Measurements from ENCODE around the gene GLI1.
"Not testable (repeated sequence)": the region's sequence is repeated elsewhere in the genome, so short reads cannot be mapped to it uniquely, and the experiment has no call there.

GLI1 gene

DNA sequence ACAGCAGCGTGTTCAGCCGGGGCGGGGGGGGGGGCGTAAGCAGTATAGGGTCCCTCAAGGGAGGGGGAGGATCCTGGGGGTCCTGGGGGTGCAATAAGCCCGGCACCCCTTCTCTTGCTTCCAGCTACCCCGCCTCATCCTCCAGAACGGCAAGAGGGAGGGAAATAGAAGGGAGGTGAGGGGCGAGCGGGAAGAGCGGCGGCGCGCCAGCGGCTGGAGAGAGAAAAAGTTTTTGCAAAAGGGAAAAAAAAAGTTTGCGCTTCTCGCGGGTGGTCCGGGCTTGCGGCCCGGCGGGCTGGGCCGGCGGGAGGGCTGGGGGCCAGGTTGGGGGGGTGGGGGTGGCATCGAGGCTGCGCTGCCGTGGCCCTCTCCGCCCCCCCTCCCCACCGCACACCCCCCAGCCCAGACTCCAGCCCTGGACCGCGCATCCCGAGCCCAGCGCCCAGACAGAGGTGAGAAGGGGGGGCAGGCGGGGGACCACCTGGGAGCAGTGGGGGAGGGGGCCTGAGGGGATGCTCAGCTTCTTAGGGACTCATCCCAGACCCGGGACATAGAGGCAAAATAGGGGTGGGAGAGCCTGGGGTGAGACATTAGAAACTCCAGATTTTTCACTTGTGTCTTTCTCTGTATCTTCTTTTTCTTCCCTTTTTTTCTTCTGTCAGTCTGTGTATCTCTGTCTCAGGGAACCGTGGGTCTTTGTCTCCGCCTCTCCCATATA lies at the start of gene GLI1:
Gene GLI1 (plus strand): TSS at position 36 of the 718 bp plus-strand sequence. CDS start 3,907 bp downstream, outside the sequence.
- DNase-seq: no peak

DNA sequence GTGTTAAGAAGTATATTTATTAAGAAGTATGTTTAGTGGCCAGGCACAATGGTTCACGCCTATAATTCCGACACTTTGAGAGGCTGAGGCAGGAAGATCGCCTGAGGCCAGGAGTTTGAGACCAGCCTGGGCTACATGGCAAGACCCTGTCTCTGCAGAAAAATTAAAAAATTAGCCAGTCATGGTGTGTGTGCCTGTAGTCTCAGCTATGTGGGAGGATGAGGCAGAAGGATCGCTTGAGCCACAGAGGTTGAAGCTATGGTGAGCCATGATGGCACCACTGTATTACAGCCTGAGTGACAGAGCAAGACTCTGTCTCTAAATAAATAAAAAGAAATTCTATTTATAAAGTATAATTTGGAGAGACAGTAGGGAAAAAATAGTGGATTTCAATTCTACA lies 49.1 kb upstream of the GLI1 start:
- DNase-seq: no peak

GRCh38 chr12:57414160-57414559 lies 45.4 kb upstream of the GLI1 start:
- not testable (repeated sequence) for DNase-seq

- DNase-seq: no peak
These were observed 44.5 kb upstream of the GLI1 start for GRCh38 chr12:57415088-57415487.

DNA sequence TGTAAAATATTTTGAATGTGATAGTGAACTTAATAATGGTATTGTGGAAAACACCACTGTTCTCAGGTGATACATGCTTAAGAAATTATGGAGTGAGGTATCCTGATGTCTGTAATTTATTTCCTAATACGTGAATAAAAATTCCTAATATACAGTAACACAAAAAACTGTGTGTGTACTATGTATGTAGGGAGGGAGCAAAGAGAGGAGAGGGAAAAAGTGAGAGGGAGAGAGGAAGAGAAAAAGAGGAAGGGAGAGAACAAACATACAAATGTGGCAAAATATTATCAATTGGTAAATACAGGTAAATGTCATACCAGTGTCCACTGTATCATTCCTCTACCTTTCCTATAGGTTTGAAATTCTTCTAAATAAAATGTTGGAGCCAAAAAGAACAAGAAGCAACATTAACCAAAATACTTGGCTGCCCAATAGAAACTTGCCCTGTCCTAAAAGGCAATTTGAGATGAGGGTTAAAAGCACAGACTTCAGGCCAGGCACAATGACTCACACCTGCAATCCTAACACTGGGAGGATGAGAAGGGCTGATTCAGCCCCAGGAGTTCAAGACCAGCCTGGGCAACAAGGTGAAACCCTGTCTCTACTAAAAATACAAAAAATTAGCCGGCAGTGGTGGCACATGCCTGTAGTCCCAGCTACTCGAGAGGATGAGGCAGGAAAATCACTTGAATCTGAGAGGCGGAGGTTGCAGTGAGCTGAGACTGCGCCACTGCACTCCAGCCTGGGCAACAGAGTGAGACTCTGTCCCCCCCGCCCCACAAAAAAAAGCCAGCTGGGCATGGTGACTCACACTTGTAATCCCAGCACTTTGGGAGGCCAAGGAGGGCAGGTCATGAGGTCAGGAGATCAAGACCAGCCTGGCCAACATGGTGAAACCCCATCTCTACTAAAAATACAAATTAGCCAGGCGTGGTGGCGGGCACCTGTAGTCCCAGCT lies 43.3 kb upstream of the GLI1 start:
- DNase-seq: no peak

DNA sequence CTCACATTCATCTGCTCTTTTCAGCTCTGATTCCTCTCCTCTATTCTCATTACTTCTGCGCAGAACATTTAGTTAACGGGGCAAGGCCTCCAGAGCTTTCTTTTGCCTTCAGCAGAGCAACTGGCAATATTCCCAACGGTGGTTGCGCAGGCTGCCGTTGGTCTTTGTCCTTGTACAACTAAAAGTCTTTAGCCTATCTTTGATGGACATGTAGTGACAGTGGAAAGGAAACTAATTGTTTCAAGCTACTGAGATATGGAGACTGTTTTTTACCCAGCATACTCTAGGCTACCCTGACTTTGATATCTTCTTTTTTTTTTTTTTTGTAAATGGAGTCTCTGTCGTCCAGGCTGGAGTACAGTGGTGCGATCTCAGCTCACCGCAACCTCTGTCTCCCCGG lies 41.3 kb upstream of the GLI1 start:
- DNase-seq: no peak

DNA sequence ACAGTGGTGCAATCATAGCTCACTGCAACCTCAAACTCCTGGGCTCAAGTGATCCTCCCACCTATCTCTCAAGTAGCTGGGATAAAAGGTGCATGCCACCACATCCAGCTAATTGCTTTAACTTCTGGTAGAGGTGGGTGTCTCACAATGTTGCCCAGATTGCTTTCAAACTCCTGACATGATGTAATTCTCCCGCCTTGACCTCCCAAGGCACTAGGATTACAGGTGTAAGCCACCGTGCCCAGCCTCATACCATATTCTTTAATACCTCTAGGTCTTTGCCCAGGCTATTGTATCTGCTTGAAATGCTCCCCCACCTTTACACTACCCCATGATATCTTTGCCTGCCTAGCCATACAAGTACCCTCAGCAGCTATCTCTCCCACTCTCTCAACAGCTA lies 40.1 kb upstream of the GLI1 start:
- DNase-seq: no peak

- DNase-seq: no peak
These were observed 39.1 kb upstream of the GLI1 start for GRCh38 chr12:57420482-57420881.

DNA sequence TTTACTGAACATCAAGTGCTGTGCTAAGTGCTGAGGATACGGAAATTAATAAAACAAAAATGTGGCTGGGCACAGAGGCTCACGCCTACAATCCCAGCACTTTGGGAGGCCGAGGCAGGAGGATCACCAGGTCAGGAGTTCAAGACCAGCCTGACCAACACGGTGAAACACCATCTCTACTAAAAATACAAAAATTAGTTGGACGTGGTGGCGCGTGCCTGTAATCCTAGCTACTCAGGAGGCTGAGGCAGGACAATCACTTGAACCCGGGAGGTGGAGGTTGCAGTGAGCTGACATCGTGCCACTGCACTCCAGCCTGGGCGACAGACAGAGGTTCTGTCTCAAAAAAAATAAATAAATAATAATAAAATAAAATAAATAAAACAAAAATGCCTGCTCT lies 32.6 kb upstream of the GLI1 start:
- not testable (repeated sequence) for DNase-seq

DNA sequence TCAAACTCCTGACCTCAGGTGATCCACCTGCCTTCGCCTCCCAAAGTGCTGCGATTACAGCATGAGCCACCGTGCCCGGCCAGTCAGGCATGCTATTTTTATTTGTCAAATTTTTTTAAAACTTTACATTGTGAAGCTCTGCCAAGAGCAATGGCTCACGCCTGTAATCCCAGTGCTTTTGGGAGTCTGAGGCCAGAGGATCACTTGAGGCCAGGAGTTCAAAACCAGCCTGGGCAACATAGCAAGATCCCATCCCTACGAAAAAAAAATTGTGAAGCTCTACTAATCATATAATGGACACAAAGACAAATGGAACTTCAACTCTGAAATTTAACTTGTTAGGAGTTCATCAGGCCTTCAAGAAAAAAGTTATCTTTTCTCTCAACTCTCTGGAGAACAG lies 30.6 kb upstream of the GLI1 start:
- no peak for DNase-seq

DNA sequence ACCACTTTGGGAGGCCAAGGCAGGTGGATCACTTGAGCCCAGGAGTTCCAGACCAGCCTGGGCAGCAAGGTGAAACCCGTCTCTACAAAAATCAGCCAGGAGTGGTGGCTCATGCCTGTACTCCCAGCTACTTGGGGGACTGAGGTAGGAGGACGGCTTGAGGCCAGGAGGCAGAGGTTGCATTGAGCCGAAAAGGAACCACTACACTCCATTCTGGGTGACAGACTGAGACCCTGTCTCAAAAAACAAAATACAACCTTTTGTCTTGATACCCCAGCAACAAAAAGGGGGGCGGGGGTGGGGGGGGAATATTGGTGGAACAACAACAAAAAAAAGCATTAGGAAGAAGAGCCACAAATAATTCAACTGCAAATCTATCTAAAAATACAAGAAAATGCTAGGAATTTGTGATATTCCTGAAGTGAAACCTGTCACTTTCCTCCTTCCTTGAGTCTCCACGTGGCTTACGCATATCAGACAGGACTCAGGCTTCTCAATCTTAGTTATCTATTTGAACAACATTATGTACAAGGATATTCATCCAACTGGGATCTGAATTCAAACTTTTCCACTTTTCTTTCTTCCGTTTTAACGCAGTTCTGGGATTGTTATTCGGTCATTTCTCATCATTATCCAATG lies 30.0 kb upstream of the GLI1 start:
- no peak for DNase-seq

GRCh38 chr12:57430112-57430930 lies 29.3 kb upstream of the GLI1 start:
- DNase-seq: peak; percentile 48

GRCh38 chr12:57430931-57431566 lies 28.5 kb upstream of the GLI1 start, which contains the start of gene R3HDM2:
TSS of gene R3HDM2 (minus strand) at chr12:57431043. CDS start at chr12:57310428, 120,615 bp downstream.
- DNase-seq: peak; percentile 87

GRCh38 chr12:57431654-57432188 lies 27.9 kb upstream of the GLI1 start:
- no peak for DNase-seq

- DNase-seq: no peak
These were observed 26.2 kb upstream of the GLI1 start for GRCh38 chr12:57433370-57433769.

DNA sequence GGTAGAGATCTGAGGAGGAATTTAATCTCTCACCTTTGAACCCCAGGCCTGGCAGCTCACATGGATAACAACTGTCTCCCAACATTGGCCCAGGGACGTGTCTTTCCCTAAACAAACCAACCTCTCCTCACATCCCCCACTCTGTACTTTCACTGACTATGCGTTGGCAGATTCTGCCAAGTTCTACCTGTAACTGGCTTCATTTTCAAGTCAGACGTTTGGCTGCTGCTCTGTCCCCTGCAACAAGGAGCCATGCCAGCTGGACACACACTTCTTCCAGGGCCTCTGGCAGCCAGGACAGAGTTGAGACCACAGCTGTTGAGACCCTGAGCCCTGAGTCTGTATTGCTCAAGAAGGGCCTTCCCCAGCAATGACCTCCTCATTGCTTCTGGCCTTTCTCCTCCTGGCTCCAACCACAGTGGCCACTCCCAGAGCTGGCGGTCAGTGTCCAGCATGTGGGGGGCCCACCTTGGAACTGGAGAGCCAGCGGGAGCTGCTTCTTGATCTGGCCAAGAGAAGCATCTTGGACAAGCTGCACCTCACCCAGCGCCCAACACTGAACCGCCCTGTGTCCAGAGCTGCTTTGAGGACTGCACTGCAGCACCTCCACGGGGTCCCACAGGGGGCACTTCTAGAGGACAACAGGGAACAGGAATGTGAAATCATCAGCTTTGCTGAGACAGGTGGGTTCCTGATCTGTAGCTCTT lies 24.9 kb upstream of the GLI1 start, which contains the start of gene INHBC:
Gene INHBC (plus strand): TSS at position 268 of the 707 bp plus-strand sequence. CDS start 103 bp downstream, at position 371.
- DNase-seq: no peak

DNA sequence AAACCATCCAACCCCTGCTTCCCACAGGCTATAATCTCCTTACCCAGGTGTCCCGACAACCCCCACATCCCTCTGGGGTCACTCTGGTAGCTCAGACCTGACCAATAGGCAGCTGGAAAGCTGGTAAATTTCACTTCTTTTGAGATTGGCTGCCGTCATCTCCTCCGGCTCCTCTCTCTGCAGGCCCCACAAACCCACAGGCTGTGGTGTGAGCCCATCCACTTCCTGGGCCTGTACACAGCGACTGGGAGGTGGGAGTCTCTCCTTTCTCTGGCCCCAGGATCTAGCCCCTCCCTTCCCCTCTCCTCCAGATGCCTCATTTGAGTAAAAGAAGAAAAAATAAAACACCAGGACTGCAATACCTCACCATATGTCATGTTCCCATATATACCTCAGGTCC lies 24.3 kb upstream of the GLI1 start:
- no peak for DNase-seq

- DNase-seq: no peak
These were observed 21.2 kb upstream of the GLI1 start for GRCh38 chr12:57438400-57438799.

DNA sequence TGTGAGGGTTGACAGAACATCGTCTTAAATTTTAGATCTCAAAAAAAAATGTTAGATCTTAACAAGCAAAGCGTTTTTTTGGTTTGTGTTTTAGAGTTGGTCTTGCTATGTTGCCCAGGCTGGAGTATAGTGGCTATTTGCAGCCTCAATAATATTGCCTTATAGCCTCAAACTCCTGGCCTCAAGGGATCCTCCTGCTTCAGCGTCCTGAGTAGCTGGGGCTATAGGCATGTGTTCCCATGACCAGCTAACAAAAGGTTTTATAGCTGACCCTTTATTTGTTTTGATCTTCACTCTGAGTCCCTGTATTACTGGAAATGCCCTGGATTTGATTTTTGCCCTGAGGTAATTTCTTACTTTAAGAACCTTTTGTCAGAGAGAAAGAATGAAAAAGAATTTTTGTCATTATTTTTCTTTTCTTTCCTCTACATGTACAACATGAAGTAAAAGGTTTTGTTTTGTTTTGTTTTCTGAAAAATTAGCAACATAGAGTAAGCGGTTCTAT lies 19.8 kb upstream of the GLI1 start:
- no peak for DNase-seq

DNA sequence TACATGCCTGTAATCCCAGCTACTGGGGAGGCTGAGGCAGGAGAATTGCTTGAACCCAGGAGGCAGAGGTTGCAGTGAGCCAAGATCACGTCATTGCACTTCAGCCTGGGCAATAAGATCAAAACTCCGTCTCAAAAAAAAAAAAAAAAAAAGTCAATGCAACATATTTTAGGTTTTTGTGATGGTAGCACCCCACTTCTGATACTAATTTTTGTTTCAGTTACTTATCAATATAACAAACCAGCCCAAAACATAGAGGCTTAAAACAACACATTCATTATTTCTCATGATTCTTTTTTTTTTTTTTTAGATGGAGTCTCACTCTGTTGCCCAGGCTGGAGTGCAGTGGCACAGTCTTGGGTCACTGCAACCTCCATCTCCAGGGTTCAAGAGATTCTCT lies 18.2 kb upstream of the GLI1 start:
- DNase-seq: not testable (repeated sequence)

All from T1000 (cell line).